Neural crest cell (in vitro differentiated cells): ENCODE results near the gene SDHAF3. TPM values are rescaled to one million over a fixed set of nuclear protein-coding genes. Genes with fewer than 3 reads are reported as not detected.
A peak's percentile ranks its signal among the peaks of the same experiment; 100 is the strongest.

Experiments
- DNase-seq: peaks from one replicate; pipeline ENCODE4 v3.0.0; 2021; ENCODE audit warnings: low read depth, mixed read lengths, low spot score
- H3K27ac Mint-ChIP-seq: one replicate; pipeline ENCODE4 v1.8.0; 2021; ENCODE audit warnings: mild to moderate bottlenecking, mixed read lengths; ENCODE audit not compliant: unreplicated experiment
- H3K27me3 Mint-ChIP-seq: 2 replicates; pipeline ENCODE4 v1.8.0; 2021; ENCODE audit warnings: low read depth, mild to moderate bottlenecking, mixed read lengths
- H3K36me3 Mint-ChIP-seq: 2 replicates; pipeline ENCODE4 v1.8.0; 2021; ENCODE audit warnings: low read depth, mild to moderate bottlenecking, mixed read lengths
- H3K4me1 Mint-ChIP-seq: 2 replicates; pipeline ENCODE4 v1.8.0; 2021; ENCODE audit warnings: mixed read lengths
- H3K4me3 Mint-ChIP-seq: one replicate; pipeline ENCODE4 v1.8.0; 2021; ENCODE audit warnings: mild to moderate bottlenecking, mixed read lengths
- H3K9me3 Mint-ChIP-seq: 2 replicates; pipeline ENCODE4 v1.8.0; 2021; ENCODE audit warnings: mixed read lengths
- total RNA-seq: library from RNA; stranded (reverse); gene quantifications from 2 replicates; pipeline ENCODE4 v1.2.1, GENCODE V29; 2021
- TF ChIP-seq, protein P1 (sequence below): fragments of 200-600 bp; sonication (generic); conservative IDR thresholded peaks from 2 replicates; pipeline ENCODE4 v1.5.0; 2021; ENCODE audit warnings: antibody characterized with exemption, mild to moderate bottlenecking

SDHAF3 gene
- total RNA-seq, 1 donor from 2014 or later = 25.1 TPM

DNA sequence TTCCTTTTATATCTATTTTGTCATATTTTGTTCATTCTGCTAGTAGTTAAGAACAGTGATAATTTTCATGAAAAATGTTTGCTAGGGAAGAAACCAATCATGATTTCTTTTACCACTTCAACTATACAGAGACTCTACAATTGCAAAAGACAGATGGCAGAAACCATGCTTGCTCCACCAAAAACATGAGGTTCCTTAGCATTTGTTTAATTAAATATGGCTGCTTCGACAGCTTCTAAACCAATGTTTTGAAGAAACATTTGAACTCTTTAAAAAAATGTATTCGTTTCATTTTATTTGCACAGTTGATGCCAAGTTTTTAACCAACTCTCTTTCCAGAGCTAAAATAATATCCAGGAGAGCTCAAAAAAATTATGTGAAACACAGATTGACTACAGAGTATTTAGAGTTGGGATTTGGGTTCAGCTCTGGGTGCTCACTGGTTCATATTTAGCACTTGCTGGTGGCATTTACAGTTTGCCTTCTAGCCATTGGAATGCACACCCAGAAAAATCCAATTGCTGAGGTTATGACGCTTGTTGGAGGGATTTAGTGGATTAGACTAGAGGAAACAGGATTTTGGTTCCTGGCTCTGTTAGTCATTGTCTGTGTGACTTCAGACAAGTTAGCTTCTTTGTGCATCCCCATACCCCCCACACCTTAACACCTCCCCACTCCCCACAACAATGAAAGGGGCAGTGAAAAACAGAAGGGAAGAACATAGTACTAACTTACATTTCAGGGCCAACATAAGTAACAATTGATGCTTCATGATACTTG, 35.8 kb upstream of the SDHAF3 start:
- no peaks in the 10 kb centered on the region for H3K36me3 Mint-ChIP-seq
- no peak overlapping the region for H3K4me3 Mint-ChIP-seq
- H3K27ac Mint-ChIP-seq = no peak overlapping the region
- no peaks in the 10 kb centered on the region for H3K9me3 Mint-ChIP-seq
- DNase-seq = no peak
- TF ChIP-seq, protein P1, sequence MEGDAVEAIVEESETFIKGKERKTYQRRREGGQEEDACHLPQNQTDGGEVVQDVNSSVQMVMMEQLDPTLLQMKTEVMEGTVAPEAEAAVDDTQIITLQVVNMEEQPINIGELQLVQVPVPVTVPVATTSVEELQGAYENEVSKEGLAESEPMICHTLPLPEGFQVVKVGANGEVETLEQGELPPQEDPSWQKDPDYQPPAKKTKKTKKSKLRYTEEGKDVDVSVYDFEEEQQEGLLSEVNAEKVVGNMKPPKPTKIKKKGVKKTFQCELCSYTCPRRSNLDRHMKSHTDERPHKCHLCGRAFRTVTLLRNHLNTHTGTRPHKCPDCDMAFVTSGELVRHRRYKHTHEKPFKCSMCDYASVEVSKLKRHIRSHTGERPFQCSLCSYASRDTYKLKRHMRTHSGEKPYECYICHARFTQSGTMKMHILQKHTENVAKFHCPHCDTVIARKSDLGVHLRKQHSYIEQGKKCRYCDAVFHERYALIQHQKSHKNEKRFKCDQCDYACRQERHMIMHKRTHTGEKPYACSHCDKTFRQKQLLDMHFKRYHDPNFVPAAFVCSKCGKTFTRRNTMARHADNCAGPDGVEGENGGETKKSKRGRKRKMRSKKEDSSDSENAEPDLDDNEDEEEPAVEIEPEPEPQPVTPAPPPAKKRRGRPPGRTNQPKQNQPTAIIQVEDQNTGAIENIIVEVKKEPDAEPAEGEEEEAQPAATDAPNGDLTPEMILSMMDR = no peak
- no peaks in the 10 kb centered on the region for H3K4me1 Mint-ChIP-seq
- peaks cover 28% of the 10 kb centered on the region for H3K27me3 Mint-ChIP-seq

DNA sequence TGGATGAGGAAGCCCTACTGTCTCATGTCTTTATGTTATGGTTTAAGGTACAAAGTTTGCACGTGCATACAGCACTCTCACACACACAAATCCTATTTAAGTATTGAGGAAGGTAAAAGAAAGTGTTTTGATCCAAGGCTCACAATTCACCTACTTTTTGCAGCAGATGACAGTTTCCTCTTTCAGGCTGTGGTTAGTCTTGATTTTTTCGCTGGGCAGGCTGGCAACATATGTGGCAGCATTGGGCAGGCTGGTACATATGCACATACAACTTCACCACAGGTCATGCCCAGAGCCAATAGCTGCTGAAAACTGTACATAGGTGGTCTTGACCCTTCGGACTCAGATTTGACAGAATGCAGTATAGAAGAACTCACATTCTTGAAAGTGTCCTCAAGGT, 29.1 kb upstream of the SDHAF3 start:
- Mint-ChIP-seq H3K9me3 (no peaks in the 10 kb centered on the region), H3K27me3 (peaks cover 19% of the 10 kb centered on the region), H3K36me3 (no peaks in the 10 kb centered on the region), H3K4me3 (no peak overlapping the region), H3K4me1 (no peaks in the 10 kb centered on the region), H3K27ac (no peak overlapping the region)
- DNase-seq = no peak
- TF ChIP-seq, protein P1 = no peak

GRCh38 chr7:97089771-97090170, 27.7 kb upstream of the SDHAF3 start:
- peaks cover 6% of the 10 kb centered on the region for H3K4me1 Mint-ChIP-seq
- DNase-seq = no peak
- TF ChIP-seq, protein P1 = no peak
- H3K27ac Mint-ChIP-seq = no peak overlapping the region
- H3K27me3 Mint-ChIP-seq = peaks cover 17% of the 10 kb centered on the region
- H3K4me3 Mint-ChIP-seq = no peak overlapping the region
- no peaks in the 10 kb centered on the region for H3K36me3 Mint-ChIP-seq
- no peaks in the 10 kb centered on the region for H3K9me3 Mint-ChIP-seq

DNA sequence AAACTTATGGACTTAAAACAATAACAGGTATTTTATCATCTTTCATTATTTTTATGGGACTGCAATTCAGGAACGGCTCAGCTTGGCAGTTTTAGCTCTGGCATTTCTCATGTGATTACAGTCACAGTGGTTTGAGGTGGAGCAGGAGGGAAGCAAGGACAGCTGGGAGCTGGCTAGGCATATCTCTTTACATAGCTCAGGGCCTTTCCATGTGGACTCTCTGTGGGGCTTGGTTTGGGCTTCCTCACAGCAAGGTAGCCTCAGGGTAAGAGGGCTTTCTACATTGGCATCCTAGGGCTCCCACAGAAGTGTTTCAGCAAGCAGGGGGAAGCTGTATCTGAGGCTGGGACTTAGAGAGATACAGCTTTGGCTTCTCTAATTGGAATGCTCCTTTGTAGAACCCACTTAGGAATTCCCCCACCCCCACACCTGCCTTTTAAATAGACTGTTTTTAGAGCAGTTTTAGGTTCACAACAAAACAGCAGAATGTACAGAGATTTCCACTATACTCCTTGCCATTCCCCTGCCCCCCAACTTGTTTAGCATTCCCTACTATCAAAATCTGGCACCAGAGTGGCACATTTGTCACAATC, 26.6 kb upstream of the SDHAF3 start:
- no peaks in the 10 kb centered on the region for H3K9me3 Mint-ChIP-seq

DNA sequence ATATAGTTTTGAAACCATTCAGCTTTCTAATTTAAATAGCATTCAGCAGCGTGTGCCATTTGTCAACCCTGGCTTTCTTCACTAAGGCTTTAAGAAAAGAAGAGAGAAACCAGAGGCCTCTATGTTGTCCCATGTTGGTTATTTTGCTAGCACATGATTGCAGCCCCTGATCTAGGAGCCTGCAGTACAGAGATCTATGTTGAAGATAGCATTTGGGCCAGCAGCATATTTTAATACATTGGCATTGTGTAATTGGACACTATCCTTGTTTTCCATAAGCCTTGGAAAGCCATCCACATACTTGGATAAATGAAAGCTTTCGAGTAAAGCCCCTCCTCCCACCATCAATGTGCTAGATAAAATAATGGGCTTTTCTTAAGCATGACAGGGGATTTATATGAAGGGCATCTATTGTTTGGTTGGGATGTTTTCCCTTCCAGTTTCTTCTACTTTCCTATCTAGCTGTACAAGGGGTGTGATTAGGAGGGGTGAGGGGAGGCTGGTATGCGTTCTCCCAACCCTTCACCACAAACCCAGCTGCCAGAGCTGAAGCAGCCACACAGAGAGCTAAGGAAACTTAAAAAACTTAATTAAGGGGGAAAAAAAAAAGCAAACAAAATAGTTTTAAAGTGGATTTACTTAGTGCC, 23.1 kb upstream of the SDHAF3 start:
- Mint-ChIP-seq H3K4me3 (no peak overlapping the region), H3K36me3 (no peaks in the 10 kb centered on the region), H3K27ac (peak overlapping the region; percentile 50), H3K4me1 (peaks cover 6% of the 10 kb centered on the region), H3K27me3 (peaks cover 10% of the 10 kb centered on the region), H3K9me3 (no peaks in the 10 kb centered on the region)
- TF ChIP-seq, protein P1 = no peak
- DNase-seq = no peak

More for the DNA sequence above, 26.6 kb upstream of the SDHAF3 start:
- DNase-seq = no peak
- peaks cover 6% of the 10 kb centered on the region for H3K4me1 Mint-ChIP-seq
- no peak overlapping the region for H3K4me3 Mint-ChIP-seq
- H3K36me3 Mint-ChIP-seq = no peaks in the 10 kb centered on the region
- TF ChIP-seq, protein P1 = no peak
- peaks cover 13% of the 10 kb centered on the region for H3K27me3 Mint-ChIP-seq
- no peak overlapping the region for H3K27ac Mint-ChIP-seq
